Thyroid gland (tissue), 4 donors: ENCODE measurements around the gene DDHD1. TPM values are rescaled to one million over a fixed set of nuclear protein-coding genes. Genes with fewer than 3 reads are reported as not detected.

ENCODE experiments used
- DNase-seq, 2 donors: peaks; one replicate each; pipeline ENCODE4 v3.0.0-alpha.2; 2019
- H3K27ac ChIP-seq, 3 donors: fragments of 200-600 bp; sonication (generic); 1 replicate in 2 of 3; 2 replicates in 1 of 3; pipeline ENCODE4 v1.5.1; 2016 to 2019; ENCODE audit warnings: mild to moderate bottlenecking in 1 of 3, moderate library complexity in 1 of 3
- H3K27me3 ChIP-seq: fragments of 200-600 bp; sonication (generic); one replicate; pipeline ENCODE4 v1.5.1; 2019
- H3K36me3 ChIP-seq, 2 donors: fragments of 200-600 bp; sonication (generic); one replicate each; pipeline ENCODE4 v1.5.1; 2016 to 2019
- H3K4me1 ChIP-seq, 2 donors: fragments of 200-600 bp; sonication (generic); one replicate each; pipeline ENCODE4 v1.5.1; 2017 to 2019
- H3K4me3 ChIP-seq, 3 donors: fragments of 200-600 bp; sonication (generic); replicated peaks in 1 of 3; 1 replicate in 2 of 3; 2 replicates in 1 of 3; pipeline ENCODE4 v1.5.1; 2016; ENCODE audit warnings: mild to moderate bottlenecking in 1 of 3
- H3K9me3 ChIP-seq: fragments of 200-600 bp; sonication (generic); one replicate; pipeline ENCODE4 v1.5.1; 2017
- CTCF ChIP-seq, 6 experiments: fragments of 200-600 bp in 3 of 6; fragments of 450-650 bp in 3 of 6; sonication (generic) in 3 of 6; IDR thresholded peaks; one replicate each; pipeline ENCODE4 v1.5.1; 2016 to 2019; ENCODE audit warnings: antibody characterized with exemption in 6 of 6, mild to moderate bottlenecking in 2 of 6, inconsistent platforms in 1 of 6, moderate library complexity in 1 of 6
- POLR2A ChIP-seq, 2 donors: fragments of 450-650 bp; IDR thresholded peaks; one replicate each; pipeline ENCODE4 v1.6.1; 2017; ENCODE audit warnings: antibody characterized with exemption in 2 of 2, mild to moderate bottlenecking in 2 of 2, moderate library complexity in 1 of 2
- WGBS, 2 donors: methylation state at CpG; one replicate each; pipeline ENCODE4 v1.1.5; 2017; 5-methylcytosine and 5-hydroxymethylcytosine counted together
- intact Hi-C: fragments of 100-400 bp; cut with DNase I; formaldehyde crosslinking; loops from one replicate; pipeline ENCODE4 v1.15.1; 2023
- total RNA-seq, 4 donors: library from RNA; depleted of rRNA; stranded (reverse); fragments of >200 nt; gene quantifications; one replicate each; pipeline ENCODE4 v1.2.3, GENCODE V29; 2016

Gene DDHD1
- total RNA-seq, 4 donors from 2014 or later = 17.1 to 34.6 (median 18.5) TPM

GRCh38 chr14:53043027-53043581 is 110.0 kb downstream of the DDHD1 start:
- no peak overlapping the region for H3K4me3 ChIP-seq
- no peak for TF ChIP-seq CTCF (IDR thresholded peaks at IDR 0.05)
- no peak for TF ChIP-seq POLR2A (IDR thresholded peaks at IDR 0.05)
- no peaks in the 10 kb centered on the region for H3K36me3 ChIP-seq
- no peak overlapping the region for H3K27ac ChIP-seq
- no peaks in the 10 kb centered on the region for H3K27me3 ChIP-seq
- H3K9me3 ChIP-seq = no peaks in the 10 kb centered on the region
- DNase-seq = no peak
- no peaks in the 10 kb centered on the region for H3K4me1 ChIP-seq
- intact Hi-C loops = no loop called here
- WGBS, 2 donors = 80 to 89% methylated on average over 7 of the region's 7 CpGs

GRCh38 chr14:53042480-53042879 is 110.6 kb downstream of the DDHD1 start:
- no peaks in the 10 kb centered on the region for H3K4me1 ChIP-seq
- intact Hi-C loops = no loop called here
- TF ChIP-seq POLR2A (IDR thresholded peaks at IDR 0.05) (no peak), CTCF (IDR thresholded peaks at IDR 0.05) (no peak)
- H3K36me3 ChIP-seq = no peaks in the 10 kb centered on the region
- WGBS, 2 donors = 76 to 79% methylated on average over 4 of the region's 4 CpGs
- H3K9me3 ChIP-seq = no peaks in the 10 kb centered on the region
- no peaks in the 10 kb centered on the region for H3K27me3 ChIP-seq
- H3K27ac ChIP-seq = no peak overlapping the region
- DNase-seq = no peak
- no peak overlapping the region for H3K4me3 ChIP-seq

DNA sequence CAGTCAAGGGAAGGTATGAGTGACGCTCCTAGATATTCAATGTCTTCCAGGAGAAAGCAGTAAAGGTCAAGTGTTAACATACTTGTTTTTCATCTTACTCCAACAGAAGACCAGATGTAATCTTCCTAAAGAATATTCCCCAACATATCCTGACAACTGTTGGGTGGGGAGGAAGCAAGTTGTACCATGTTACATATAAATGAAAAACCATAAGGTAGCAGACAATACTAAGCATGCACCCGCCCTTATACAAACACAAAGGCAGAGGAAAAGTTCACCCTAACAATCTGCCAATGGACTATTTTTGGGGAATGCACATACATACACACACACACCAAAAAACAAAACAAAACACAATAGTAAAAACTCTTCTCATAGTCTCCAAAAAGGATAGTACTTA is 112.1 kb downstream of the DDHD1 start:
- TF ChIP-seq CTCF (IDR thresholded peaks at IDR 0.05) = no peak
- no peak for DNase-seq
- no peak overlapping the region for H3K4me3 ChIP-seq
- no peaks in the 10 kb centered on the region for H3K27me3 ChIP-seq
- no peaks in the 10 kb centered on the region for H3K4me1 ChIP-seq
- H3K27ac ChIP-seq = no peak overlapping the region
- no peaks in the 10 kb centered on the region for H3K36me3 ChIP-seq
- intact Hi-C loops = no loop called here
- H3K9me3 ChIP-seq = no peaks in the 10 kb centered on the region
- WGBS, 2 donors = 94 to 96% methylated on average over 2 of the region's 2 CpGs

GRCh38 chr14:53038629-53039028 is 114.5 kb downstream of the DDHD1 start:
- Histone ChIP-seq H3K4me3 (no peak overlapping the region), H3K27ac (no peak overlapping the region), H3K36me3 (no peaks in the 10 kb centered on the region), H3K9me3 (no peaks in the 10 kb centered on the region), H3K27me3 (no peaks in the 10 kb centered on the region), H3K4me1 (no peaks in the 10 kb centered on the region)
- intact Hi-C loops = no loop called here
- DNase-seq = no peak
- 95 to 97% methylated on average over 3 of the region's 3 CpGs for WGBS, 2 donors
- TF ChIP-seq CTCF (IDR thresholded peaks at IDR 0.05) = no peak

GRCh38 chr14:53037016-53037415 is 116.1 kb downstream of the DDHD1 start:
- TF ChIP-seq CTCF (IDR thresholded peaks at IDR 0.05) = no peak
- TF ChIP-seq POLR2A (IDR thresholded peaks at IDR 0.05) = no peak
- 94 to 98% methylated on average over 1 of the region's 1 CpG for WGBS, 2 donors

More at GRCh38 chr14:53037016-53037415, 116.1 kb downstream of the DDHD1 start:
- H3K4me1 ChIP-seq = peaks cover 0 to 6% of the 10 kb centered on the region in 2 donors
- DNase-seq = no peak
- intact Hi-C loops = no loop called here
- no peaks in the 10 kb centered on the region for H3K9me3 ChIP-seq
- H3K27me3 ChIP-seq = no peaks in the 10 kb centered on the region
- no peak overlapping the region for H3K27ac ChIP-seq
- H3K4me3 ChIP-seq = no peak overlapping the region
- H3K36me3 ChIP-seq = no peaks in the 10 kb centered on the region
